CD4-positive, alpha-beta T cell treated with Interferon alpha-2 for 1 hour (primary cell): ENCODE results near the gene CFH.
"Not testable (repeated sequence)": the region's sequence is repeated elsewhere in the genome, so short reads cannot be mapped to it uniquely, and the experiment has no call there.

Experiments
- DNase-seq, 2 donors: peaks; one replicate each; pipeline ENCODE4 v3.0.0-alpha.2; 2020 to 2022

The CFH gene

GRCh38 chr1:196669051-196669450, 17.2 kb downstream of the CFH start:
- no peak for DNase-seq

DNA sequence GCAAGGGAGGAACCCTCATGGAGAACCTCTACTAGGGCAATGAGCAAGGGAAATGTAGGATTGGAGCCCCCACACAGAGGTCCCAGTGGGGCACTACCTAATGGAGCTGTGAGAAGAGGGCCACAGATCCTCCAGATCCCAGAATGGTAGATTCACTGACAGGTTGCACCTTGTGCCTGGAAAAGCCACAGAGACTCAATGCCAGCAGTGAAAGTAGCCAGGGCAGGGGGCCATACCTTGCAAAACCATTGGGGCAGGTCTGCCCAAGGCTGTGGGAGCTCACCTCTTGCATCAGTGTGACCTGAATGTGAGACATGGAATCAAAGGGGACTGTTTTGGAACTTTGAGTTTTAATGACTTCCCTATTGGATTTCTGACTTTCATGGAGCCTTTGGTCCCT, 17.9 kb downstream of the CFH start:
- DNase-seq = no peak

- DNase-seq = no peak
Observed at GRCh38 chr1:196674908-196675307, 23.1 kb downstream of the CFH start.

DNA sequence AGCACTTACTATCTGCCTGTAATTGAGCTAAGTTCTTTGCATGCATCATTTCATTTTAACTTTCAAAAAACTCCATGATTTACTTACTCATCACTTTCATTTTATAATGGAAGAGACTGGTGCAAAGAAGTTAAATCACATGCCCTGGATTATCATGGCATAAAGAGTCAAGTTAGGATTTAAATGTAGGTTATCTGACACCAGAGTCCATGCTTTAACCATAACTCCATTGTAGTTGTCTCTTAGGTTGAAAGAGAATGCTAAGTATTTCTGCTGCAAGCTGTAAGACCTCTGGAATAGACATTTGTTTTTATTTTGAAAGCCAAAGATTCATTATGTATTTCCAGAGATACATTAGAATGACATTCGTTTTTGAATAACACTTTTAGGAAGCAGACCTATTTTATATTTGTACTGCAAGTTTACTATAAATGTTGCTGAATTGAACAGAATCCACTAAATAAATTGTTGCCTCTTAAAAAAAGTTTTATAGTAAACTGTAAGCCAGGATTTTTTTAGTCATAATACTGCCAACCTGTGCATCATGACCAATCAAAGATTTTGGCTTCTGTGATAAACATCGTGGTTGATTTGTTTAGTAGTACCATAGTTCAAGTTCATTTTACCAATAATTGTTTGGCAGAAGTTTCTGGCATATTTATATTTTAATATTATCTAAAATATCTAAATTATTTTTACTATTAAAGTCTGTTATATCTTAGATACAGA, 26.1 kb downstream of the CFH start:
- no peak for DNase-seq

- no peak for DNase-seq
Observed at GRCh38 chr1:196678510-196678884, 26.7 kb downstream of the CFH start.

DNA sequence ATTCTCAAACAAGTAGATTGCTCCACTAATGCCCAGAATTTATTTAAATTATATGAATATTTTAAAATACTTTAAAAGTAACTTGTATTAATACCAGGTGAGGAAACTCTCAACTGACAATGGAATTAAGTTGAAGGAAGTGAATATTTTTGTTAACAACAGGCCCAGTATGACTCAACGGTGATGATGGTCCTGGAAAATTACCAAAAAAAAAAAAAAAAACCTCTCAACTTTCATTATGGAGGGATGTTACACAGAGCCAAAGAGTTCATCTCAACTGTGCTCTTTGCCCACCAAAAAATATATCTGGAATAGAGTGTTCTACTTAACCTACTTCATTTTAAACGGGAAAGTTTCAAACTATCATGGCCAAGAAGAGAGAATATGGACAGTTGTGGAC, 28.3 kb downstream of the CFH start:
- no peak for DNase-seq

DNA sequence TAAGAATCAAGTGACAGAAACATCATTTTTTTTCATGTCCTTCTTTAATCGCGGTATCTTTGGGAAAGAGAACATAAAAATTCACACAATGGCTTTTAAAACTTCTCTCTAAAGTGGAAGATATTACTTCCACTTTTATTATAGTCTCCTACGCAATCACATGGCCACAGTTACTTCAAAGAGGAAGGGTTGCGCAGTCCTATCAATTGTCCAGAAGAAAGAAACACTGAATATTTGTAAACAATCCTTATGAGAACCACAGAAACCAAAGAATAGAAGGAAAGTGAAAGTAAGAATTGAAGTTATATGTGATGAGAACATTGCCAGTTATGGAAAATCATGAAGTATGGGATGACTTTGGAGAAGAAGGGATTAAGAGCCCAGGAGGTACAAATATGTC, 32.6 kb downstream of the CFH start:
- DNase-seq = no peak

- no peak for DNase-seq
Observed at GRCh38 chr1:196685506-196685905, 33.7 kb downstream of the CFH start.

GRCh38 chr1:196689001-196689400, 37.2 kb downstream of the CFH start:
- DNase-seq = no peak

GRCh38 chr1:196690582-196690981, 38.7 kb downstream of the CFH start:
- no peak for DNase-seq

- DNase-seq = no peak
Observed at GRCh38 chr1:196698993-196699392, 47.1 kb downstream of the CFH start.

- DNase-seq = no peak
Observed at GRCh38 chr1:196701144-196701543, 49.3 kb downstream of the CFH start.

- DNase-seq = not testable (repeated sequence)
Observed at GRCh38 chr1:196709892-196710291, 58.0 kb downstream of the CFH start.

DNA sequence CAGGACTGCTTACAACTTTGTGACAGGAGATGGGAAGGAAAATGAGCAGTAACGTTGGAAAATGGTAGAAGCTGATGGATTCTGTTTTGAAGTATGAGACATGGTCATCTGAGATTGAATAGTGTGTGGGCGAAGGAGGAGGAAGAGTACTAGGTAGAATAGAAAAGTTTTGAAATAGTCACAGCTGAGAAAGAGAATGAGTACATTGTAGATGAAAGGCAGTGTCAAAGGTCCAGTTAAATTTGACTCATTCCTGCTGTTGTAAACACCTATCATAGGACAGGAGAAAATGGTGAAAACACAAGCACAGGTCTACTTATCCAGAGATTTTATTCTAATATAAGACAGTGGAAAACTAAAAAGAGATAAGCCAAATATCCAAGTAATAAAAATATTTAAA, 66.0 kb downstream of the CFH start:
- no peak for DNase-seq

GRCh38 chr1:196723325-196724185, 71.7 kb downstream of the CFH start:
- DNase-seq = peak; percentile 29 to 55

- DNase-seq = no peak
Observed at GRCh38 chr1:196732526-196732925, 80.7 kb downstream of the CFH start.

DNA sequence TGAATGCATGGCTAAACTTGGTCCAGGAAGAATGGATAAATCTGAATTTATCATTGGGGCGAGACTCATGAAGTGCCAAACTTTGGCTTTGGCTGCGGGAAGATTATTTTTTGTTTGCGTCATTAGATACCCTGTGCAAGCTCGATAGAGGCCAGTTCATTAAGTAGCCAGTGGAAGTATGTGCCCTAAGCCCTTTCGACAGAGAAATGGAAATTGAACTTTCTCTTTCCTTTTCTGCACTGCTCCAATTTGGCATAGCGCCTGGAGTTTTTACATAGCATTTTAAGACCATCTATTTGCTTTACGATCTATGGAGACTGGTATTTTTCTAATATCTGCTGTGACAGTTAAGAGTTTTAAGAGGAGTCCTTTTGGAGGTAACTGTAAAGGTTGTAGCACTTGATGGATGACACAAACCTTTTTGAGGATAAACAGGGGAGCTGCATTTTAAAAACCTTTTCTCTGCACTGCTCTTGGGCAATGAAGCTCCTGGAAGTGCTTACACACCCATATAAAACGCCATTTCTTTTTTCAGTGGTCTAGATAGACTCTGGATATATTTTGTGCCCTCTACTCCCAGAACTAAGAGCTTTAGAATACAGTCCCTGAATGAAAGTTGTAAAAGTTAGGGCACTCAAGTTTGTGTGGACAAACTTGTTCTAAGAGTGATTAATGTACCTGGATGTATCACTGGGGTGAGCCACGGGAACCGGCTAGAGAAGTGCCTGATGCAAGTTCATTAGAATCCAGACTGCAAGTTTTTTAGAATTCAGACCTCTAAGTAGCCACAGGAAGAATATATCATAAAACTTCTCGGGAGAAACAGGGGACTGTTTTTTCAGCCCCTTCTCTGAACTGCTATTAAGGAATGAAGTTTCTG, 81.5 kb downstream of the CFH start:
- DNase-seq = no peak

- no peak for DNase-seq
Observed at GRCh38 chr1:196734006-196734405, 82.2 kb downstream of the CFH start.

DNA sequence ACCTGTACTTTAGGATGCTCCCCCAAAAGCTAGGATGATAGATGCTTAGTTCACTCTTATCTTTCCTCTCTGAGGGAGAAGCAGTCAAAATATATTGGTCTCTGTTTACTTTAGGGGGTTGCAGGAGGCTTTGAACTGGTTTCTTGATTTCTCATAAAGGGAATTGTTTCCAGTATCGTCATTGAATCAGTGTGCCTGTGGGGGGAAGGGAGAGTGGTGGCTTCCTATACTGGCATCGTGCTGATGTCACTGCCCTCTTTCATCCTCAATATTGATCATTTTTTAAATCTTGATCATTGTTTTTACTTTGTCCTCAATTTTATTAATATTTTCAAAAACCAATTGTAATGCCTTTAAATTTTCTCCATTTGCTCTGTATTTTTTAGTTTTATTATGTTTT, 82.6 kb downstream of the CFH start:
- DNase-seq = no peak

DNA sequence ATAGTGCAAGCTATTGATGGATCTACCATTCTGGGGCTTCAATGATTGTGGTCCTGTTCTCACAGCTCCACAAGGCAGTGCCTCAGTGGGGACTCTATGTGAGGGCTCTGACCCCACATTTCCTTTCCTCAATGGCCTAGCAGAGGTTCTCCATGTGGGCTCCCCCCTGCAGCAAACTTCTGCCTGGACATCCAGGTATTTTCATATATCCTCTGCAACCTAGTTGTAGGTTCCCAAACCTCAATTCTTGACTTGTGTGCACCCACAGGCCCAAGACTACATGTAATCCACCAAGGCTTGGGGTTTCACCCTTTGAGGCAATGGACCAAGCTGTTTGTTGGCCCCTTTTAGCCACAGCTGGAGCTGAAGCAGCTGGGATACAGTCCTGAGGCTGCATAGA, 86.9 kb downstream of the CFH start:
- DNase-seq = no peak

GRCh38 chr1:196743244-196743643, 91.4 kb downstream of the CFH start:
- DNase-seq = not testable (repeated sequence)

GRCh38 chr1:196765019-196765740, 113.3 kb downstream of the CFH start:
- not testable (repeated sequence) for DNase-seq

DNA sequence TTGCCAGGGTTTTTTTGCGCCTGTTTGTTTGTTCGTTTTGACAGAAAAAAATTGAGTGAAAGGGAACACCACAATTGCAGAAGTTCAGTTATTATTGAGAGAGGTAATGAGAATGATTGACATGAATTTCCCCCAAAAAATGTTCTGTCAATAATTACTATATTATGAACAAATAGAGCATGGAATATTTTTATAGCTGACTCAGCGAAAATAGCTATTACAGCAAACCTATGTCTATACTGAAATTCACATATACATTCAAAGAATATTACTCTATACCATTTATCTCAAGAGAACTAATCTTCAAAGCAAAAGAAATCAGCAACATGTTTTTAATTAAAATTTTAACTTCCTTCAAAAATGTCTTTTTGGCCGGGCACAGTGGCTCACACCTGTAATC, 118.0 kb downstream of the CFH start:
- not testable (repeated sequence) for DNase-seq
